DOHH2 (cell line): ENCODE results near the gene DNTT.

Source experiments
- H3F3A ChIP-seq: fragments of 200-600 bp; sonication (generic), shearing (Covaris generic); 2 replicates; pipeline ENCODE4 v1.6.0; 2016; ENCODE audit warnings: antibody characterized with exemption, mild to moderate bottlenecking; ENCODE audit not compliant: control insufficient read depth, insufficient read depth
- H3K27ac ChIP-seq: fragments of 200-600 bp; sonication (generic); 2 replicates; pipeline ENCODE4 v1.5.1; 2014; ENCODE audit warnings: low read depth, mild to moderate bottlenecking, low read length, moderate library complexity
- H3K27me3 ChIP-seq: fragments of 200-600 bp; sonication (generic); 2 replicates; pipeline ENCODE4 v1.6.1; 2014; ENCODE audit warnings: mild to moderate bottlenecking, low read length, mixed read lengths; ENCODE audit not compliant: control insufficient read depth
- H3K36me3 ChIP-seq: fragments of 200-600 bp; sonication (generic); 2 replicates; pipeline ENCODE4 v1.6.1; 2014; ENCODE audit warnings: mild to moderate bottlenecking, low read length, moderate library complexity, mixed read lengths; ENCODE audit not compliant: control insufficient read depth
- H3K4me1 ChIP-seq: fragments of 200-600 bp; sonication (generic); 2 replicates; pipeline ENCODE4 v1.6.1; 2014; ENCODE audit warnings: mild to moderate bottlenecking, low read length, mixed read lengths; ENCODE audit not compliant: control insufficient read depth
- H3K4me2 ChIP-seq: fragments of 200-600 bp; sonication (generic); 2 replicates; pipeline ENCODE4 v1.6.0; 2014; ENCODE audit warnings: mild to moderate bottlenecking, low read length, moderate library complexity
- H3K4me3 ChIP-seq: fragments of 200-600 bp; sonication (generic); 2 replicates; pipeline ENCODE4 v1.5.1; 2014; ENCODE audit warnings: mild to moderate bottlenecking, low read length, mixed read lengths
- H3K79me2 ChIP-seq: fragments of 200-600 bp; sonication (generic); 2 replicates; pipeline ENCODE4 v1.6.1; 2014; ENCODE audit warnings: mild to moderate bottlenecking, low read length, mixed read lengths; ENCODE audit not compliant: control insufficient read depth
- H3K9me2 ChIP-seq: fragments of 200-600 bp; sonication (generic); replicated peaks from 2 replicates; pipeline ENCODE4 v1.6.1; 2014; ENCODE audit warnings: mild to moderate bottlenecking, low read length, mixed read lengths; ENCODE audit not compliant: control insufficient read depth
- H3K9me3 ChIP-seq: fragments of 200-600 bp; sonication (generic); 2 replicates; pipeline ENCODE4 v1.6.1; 2014; ENCODE audit warnings: antibody characterized with exemption, low read length, mixed read lengths; ENCODE audit not compliant: control insufficient read depth, insufficient read depth
- H4K20me1 ChIP-seq: fragments of 200-600 bp; sonication (generic); 2 replicates; pipeline ENCODE4 v1.6.0; 2014; ENCODE audit warnings: low read depth, mild to moderate bottlenecking, antibody characterized with exemption, low read length, moderate library complexity; ENCODE audit not compliant: control insufficient read depth, insufficient read depth
- EZH2phosphoT487 ChIP-seq: fragments of 200-600 bp; sonication (generic); IDR thresholded peaks from 2 replicates; pipeline ENCODE4 v1.6.1; 2017; ENCODE audit warnings: borderline replicate concordance, mild to moderate bottlenecking, antibody characterized with exemption, low read length, moderate library complexity, mixed read lengths
- TF ChIP-seq, protein P1 (sequence below): fragments of 200-600 bp; sonication (generic); IDR thresholded peaks from one replicate; pipeline ENCODE4 v1.5.1; 2014; ENCODE audit warnings: antibody characterized with exemption, mild to moderate bottlenecking, low read depth, low read length; ENCODE audit not compliant: poor library complexity, severe bottlenecking

DNTT gene

GRCh38 chr10:96378741-96379140 lies 74.5 kb downstream of the DNTT start:
- Histone ChIP-seq H3K27ac (no peak overlapping the region), H3F3A (no peaks in the 10 kb centered on the region), H3K9me3 (no peaks in the 10 kb centered on the region), H4K20me1 (no peaks in the 10 kb centered on the region), H3K4me1 (peaks cover 13% of the 10 kb centered on the region), H3K27me3 (peaks cover 30% of the 10 kb centered on the region), H3K36me3 (no peaks in the 10 kb centered on the region), H3K4me3 (no peak overlapping the region), H3K9me2 (no peaks in the 10 kb centered on the region), H3K4me2 (no peak overlapping the region), H3K79me2 (no peaks in the 10 kb centered on the region)
- TF ChIP-seq, protein P1, sequence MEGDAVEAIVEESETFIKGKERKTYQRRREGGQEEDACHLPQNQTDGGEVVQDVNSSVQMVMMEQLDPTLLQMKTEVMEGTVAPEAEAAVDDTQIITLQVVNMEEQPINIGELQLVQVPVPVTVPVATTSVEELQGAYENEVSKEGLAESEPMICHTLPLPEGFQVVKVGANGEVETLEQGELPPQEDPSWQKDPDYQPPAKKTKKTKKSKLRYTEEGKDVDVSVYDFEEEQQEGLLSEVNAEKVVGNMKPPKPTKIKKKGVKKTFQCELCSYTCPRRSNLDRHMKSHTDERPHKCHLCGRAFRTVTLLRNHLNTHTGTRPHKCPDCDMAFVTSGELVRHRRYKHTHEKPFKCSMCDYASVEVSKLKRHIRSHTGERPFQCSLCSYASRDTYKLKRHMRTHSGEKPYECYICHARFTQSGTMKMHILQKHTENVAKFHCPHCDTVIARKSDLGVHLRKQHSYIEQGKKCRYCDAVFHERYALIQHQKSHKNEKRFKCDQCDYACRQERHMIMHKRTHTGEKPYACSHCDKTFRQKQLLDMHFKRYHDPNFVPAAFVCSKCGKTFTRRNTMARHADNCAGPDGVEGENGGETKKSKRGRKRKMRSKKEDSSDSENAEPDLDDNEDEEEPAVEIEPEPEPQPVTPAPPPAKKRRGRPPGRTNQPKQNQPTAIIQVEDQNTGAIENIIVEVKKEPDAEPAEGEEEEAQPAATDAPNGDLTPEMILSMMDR, result no peak
- no peak for TF ChIP-seq EZH2phosphoT487

GRCh38 chr10:96379758-96380157 lies 75.5 kb downstream of the DNTT start:
- Histone ChIP-seq H3K4me3 (no peak overlapping the region), H3K27me3 (peaks cover 21% of the 10 kb centered on the region), H3K4me2 (no peak overlapping the region), H3K79me2 (no peaks in the 10 kb centered on the region), H4K20me1 (no peaks in the 10 kb centered on the region), H3K36me3 (no peaks in the 10 kb centered on the region), H3K27ac (no peak overlapping the region), H3K4me1 (peaks cover 10% of the 10 kb centered on the region), H3K9me3 (no peaks in the 10 kb centered on the region), H3K9me2 (no peaks in the 10 kb centered on the region), H3F3A (no peaks in the 10 kb centered on the region)
- TF ChIP-seq, protein P1, result no peak
- TF ChIP-seq EZH2phosphoT487, result no peak

DNA sequence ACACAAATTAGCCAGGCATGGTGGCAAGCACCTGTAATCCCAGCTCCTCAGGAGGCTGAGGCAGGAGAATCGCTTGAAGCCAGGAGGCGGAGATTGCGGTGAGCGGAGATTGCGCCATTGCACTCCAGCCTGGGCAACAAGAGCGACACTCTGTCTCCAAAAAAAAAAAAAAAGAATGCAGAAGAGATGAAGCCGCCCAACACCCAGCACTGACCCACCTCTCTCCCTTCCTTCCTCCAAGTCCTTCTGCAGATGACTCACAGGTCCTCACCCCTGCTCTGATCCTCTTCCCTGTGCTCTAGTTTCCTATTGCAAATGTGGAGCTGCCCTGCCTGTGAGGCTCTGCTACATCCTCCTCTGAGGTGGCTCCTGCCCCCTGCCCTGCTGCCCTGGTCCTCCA lies 76.6 kb downstream of the DNTT start:
- no peaks in the 10 kb centered on the region for H3F3A ChIP-seq
- H3K79me2 ChIP-seq, result no peaks in the 10 kb centered on the region
- peaks cover 16% of the 10 kb centered on the region for H3K27me3 ChIP-seq
- H3K9me3 ChIP-seq, result no peaks in the 10 kb centered on the region
- no peaks in the 10 kb centered on the region for H3K36me3 ChIP-seq
- H3K9me2 ChIP-seq, result no peaks in the 10 kb centered on the region
- TF ChIP-seq EZH2phosphoT487, result no peak
- TF ChIP-seq, protein P1, result no peak
- no peak overlapping the region for H3K27ac ChIP-seq
- no peaks in the 10 kb centered on the region for H4K20me1 ChIP-seq
- H3K4me2 ChIP-seq, result no peak overlapping the region
- H3K4me1 ChIP-seq, result peaks cover under 1% of the 10 kb centered on the region; the same call in 1 of the 2 replicates
- no peak overlapping the region for H3K4me3 ChIP-seq

- Histone ChIP-seq H3K4me1 (no peaks in the 10 kb centered on the region), H3K36me3 (no peaks in the 10 kb centered on the region), H3K79me2 (no peaks in the 10 kb centered on the region), H3K4me2 (no peak overlapping the region), H3K9me2 (no peaks in the 10 kb centered on the region), H3F3A (no peaks in the 10 kb centered on the region), H3K27me3 (peaks cover 11% of the 10 kb centered on the region; the same call in 1 of the 2 replicates), H3K27ac (no peak overlapping the region), H4K20me1 (no peaks in the 10 kb centered on the region), H3K4me3 (no peak overlapping the region), H3K9me3 (no peaks in the 10 kb centered on the region)
- TF ChIP-seq EZH2phosphoT487, result no peak
- TF ChIP-seq, protein P1, result no peak
Measured at GRCh38 chr10:96384506-96384905, 80.3 kb downstream of the DNTT start.
